ENCODE measurements around the gene MYRIP.

DNA sequence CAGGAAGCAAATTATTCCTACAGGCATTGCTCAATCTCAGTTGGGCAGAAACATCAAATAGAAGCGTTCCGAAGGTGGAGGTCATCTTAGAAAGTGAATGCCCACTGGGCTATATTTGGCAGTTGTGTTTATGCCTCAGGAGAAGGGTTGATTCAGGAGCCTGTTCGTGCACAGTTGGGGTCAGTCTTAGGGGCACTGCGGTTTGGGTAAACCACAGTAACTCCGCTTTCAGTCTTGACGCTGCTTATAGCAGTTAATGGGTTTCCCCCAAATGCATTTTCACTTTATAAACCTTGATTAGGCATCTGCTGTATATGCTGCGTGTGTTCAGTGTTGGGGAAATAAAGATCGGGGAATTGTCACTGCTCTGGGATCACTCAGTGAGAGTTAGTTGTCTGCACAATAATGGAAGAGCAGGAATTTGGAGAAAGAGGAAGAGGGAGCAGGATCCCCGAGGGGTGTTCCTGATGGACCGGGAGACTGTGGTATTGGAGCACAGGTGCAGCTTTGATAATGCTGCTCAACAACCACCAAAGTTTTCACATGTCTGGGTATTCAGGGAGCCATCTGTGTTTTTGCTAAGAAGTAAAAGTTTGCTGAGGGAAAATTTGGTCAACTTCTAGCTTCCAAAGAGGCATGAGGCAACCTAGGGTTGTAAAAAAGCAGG is 375.8 kb downstream of the MYRIP start:
- TF ChIP-seq CTCF (IDR thresholded peaks at IDR 0.05): no peak
- TF ChIP-seq SIN3A (IDR thresholded peaks at IDR 0.05; ENCODE audit: borderline replicate concordance, low read depth, low read length): no peak
- no peak for TF ChIP-seq EP300 (IDR thresholded peaks at IDR 0.05; ENCODE audit: borderline replicate concordance in 1 of 2, low read depth in 1 of 2, low read length in 1 of 2)
- no peak for TF ChIP-seq EZH2phosphoT487 (IDR thresholded peaks at IDR 0.05; ENCODE audit: borderline replicate concordance, low read depth)
- no peak for TF ChIP-seq TAF1 (IDR thresholded peaks at IDR 0.05; ENCODE audit: borderline replicate concordance, low read depth, low read length)
- TF ChIP-seq, protein P1, sequence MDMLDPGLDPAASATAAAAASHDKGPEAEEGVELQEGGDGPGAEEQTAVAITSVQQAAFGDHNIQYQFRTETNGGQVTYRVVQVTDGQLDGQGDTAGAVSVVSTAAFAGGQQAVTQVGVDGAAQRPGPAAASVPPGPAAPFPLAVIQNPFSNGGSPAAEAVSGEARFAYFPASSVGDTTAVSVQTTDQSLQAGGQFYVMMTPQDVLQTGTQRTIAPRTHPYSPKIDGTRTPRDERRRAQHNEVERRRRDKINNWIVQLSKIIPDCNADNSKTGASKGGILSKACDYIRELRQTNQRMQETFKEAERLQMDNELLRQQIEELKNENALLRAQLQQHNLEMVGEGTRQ (IDR thresholded peaks at IDR 0.05; ENCODE audit: borderline replicate concordance, low read depth, low read length): no peak
- TF ChIP-seq RFX5 (IDR thresholded peaks at IDR 0.05; ENCODE audit: low read length): no peak
- no peak for TF ChIP-seq POLR2AphosphoS5 (IDR thresholded peaks at IDR 0.05; ENCODE audit: low read depth, low read length)

All from SK-N-SH (cell line).